HG03064 (cell line): ENCODE measurements around the gene LCN2.
"Not testable (repeated sequence)": the region's sequence is repeated elsewhere in the genome, so short reads cannot be mapped to it uniquely, and the experiment has no call there.

ENCODE experiments used
- ATAC-seq: cut with Tn5 transposase; IDR thresholded peaks from one replicate; pipeline ENCODE4 v1.9.1; 2021; ENCODE audit warnings: low read depth; ENCODE audit not compliant: unreplicated experiment

The LCN2 gene

DNA sequence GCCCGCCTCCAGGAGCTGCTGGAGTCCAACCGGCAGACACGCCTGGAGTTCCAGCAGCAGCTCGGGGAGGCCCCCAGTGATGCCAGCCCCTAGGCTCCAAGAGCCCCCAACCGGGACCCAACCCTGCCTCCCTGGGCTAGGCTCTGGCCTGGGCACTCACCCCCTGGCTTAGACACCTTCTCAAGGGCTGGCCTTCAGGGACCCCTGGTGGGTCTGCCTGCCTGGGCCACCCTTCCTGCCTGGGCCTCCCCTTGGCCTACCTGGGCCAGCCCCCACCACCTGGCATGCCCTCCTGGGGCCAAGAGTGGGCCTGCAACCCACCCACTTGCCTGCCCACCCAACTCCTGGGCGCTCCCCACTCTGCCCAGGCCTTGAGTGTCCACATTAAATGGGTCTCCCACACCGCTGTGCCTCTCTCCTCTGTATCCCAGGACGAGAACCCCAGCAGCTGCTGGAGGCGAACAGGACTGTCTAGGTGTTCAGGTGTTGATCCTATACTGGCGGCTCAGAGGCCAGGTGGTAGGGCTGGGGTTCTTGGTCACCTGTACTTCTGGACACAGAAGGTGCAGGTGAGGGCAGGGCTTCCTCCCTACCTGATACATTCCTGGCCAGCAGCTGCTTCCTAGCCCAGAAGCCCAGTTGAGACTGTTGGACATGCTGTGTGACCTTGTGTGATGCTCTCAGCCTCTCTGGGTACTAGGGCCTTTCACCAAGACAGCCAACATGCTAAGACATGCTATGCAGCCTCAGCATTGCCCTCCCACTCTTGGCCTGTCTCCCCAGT is 14.5 kb downstream of the LCN2 start:
- ATAC-seq: no peak

DNA sequence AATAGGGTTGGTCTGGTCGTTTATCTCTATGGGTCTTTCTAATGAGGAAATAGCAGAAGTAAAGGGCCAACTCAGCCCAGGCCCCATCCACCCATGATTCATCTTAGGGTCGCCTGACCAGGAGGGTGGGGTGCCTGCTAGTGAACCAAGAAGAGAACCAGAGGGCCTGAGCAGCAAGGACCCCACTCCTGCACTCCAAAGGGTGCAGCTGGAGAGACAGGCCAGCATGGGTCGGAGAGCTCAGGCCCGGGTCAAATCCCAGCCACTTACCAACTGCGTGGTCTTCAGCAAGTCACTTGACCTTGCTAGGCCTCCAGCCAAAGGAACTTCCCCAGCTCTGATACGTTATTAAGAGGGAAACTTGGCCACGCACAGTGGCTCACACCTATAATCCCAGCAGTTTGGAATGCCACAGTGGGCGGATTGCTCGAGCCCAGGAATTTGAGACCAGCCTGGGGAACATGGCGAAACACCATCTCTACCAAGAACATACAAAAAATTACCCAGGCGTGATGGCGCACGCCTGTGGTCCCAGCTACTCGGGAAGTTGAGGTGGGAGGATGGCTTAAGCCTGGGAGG is 15.1 kb downstream of the LCN2 start:
- ATAC-seq: no peak

DNA sequence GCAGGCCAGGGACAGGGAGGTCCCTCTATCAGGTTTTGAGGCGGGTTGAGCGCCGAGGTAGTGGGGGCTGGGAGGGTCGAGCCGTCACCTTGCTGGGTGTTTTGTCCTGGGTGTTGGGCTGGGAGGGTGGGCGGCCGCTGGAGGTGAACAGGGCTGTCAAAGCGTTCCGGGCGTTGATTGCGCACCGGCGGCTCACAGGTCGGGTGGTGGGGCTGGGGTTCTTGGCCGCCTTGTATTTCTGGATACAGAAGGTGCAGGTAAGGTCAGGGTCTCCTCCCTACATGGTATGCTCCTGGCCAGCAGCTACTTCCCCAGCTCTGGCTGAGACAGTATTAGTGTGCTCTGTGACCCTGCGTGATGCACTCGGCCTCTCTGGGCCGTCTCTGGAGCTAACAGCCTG is 16.9 kb downstream of the LCN2 start:
- ATAC-seq: no peak

DNA sequence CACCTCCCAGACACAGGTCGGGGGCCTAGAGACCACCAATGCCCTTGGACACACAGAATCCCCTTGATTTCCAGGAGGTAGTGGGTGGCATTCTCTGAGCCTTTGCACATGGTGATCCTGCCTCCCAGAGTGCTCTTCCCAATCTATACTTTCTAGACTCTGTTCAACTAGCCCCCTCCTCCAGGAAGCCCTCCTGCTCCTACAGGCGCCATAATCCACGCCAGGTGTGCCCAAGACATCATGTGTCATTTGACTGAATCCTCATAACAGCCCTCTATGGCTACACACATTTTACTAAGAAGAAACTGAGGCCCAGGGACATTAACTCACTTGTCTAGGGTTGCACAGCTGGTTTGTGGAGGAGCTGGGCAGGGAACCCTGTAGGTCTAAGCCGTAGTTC is 18.0 kb downstream of the LCN2 start:
- ATAC-seq: no peak

DNA sequence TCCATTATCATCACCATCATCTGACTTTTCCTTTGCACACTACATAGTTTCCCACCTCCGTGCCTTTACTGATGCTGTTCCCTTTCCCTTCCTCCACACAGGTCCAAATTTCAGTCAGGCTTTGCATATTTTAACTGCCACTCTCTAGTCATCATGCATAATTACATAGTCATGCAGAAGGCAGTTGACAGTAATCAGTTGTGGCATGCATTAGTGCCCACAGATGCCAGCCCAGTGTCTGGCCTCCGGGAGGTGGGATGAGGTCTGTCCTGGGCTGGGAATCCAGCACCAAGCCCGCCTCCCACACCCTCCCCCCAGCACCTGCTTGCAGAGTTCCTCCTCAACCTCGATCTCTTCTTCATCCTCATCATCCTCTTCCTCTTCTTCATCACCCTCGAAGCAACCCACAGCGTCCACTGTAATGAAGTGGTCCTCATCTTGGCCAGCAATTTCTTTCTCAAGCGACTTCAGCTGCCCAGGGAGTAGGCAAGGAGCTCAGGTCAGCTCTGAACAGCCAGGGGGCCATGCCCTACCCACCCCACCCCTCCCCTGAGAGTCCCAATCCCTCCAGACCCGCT is 19.6 kb downstream of the LCN2 start:
- ATAC-seq: no peak

DNA sequence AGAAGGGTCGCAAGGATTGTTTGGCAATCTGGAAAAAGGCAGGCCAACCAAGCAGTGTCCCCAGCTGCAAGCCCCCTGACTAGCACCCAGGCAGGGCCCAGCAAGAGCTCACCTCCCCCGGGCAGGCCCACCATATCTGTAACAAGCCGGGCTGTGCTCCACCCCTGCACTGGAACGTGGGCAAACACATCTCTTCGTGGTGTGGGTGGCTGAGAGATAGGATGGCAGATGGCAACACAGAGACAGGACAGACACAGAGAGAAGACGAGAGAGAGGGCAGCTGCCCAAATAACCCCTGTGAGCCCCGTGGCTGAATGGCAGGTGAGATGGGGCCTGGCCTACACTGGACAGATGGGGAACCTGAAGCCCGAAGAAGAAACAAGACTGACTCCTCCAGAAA is 20.2 kb downstream of the LCN2 start:
- no peak for ATAC-seq

DNA sequence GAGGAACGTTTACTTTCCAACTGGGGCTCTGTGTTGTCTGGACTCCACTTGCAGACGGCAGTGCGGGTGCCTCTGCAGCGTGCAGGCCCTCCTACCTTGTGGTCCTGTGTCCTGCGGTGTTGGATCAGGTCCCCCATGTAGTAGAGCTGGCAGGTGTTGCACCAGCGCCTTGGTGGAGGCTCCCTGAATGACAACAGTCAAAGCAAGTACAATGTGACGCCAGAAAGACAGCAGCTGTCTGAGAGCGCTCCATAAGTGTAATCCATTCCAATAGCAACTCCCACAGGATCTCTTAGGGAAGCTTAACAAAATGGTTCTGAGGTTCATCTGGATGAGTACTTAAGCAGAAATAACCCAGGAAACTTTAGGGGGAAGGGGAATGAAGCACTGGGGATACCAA is 20.7 kb downstream of the LCN2 start:
- ATAC-seq: no peak

DNA sequence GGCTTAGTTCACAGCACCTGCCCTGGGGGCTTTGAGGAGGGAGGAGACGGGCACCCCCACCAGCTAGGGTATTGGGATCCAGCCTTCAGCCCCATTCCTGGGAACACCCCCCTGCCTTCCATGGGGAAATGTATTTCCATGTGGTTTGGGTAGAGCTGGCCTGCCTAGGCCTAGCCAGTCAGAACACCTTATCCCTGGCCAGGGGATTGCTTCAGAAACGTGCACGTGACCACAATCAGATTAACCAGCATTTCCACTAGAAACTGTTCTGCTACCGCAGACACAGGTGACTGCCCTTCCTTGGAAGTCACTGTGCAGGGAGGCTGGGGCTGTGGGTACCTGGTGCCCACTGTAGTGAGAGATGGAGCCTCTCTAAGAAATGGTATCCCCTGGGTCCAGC is 24.8 kb downstream of the LCN2 start:
- ATAC-seq: no peak

DNA sequence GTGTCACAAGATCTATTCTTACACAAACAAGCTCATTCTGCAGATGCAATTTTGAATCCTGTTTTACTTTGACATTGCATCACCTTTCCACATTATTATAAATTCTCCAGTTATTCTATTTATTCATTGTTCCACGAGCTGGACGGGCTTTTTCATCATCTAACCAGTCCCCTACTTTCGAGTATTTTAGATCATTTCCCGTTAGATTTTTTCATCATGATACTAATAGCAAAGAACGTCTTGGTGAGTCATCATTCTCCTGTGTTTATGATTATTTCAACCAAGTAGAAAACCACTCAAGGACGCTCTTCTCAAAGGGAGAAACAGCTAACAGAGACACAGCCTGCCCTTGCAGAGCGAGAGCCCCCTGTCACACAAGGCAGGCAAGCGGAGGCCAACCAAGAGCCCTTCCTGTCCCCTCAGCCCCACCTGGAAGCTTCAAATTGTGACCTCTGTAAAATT is 25.9 kb downstream of the LCN2 start:
- ATAC-seq: no peak

DNA sequence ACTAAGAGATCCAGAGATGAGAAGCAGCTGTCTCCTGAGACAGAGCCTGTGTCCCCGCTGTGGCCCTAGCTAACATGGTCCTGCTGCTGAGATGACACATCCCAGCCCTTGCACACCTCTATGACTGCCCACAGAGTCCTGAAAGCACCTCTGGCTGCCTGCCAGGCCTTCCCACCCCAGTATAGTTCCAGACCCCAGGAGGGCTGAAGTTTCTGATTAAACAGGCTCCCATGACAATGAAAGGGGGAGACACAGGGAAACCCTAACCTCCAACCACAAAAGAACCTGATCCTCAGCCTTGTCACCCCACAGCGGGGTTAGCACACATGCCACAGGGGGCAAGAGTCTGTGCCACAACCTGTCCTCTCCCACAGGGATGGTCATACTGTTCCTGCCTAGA is 26.5 kb downstream of the LCN2 start:
- ATAC-seq: no peak

DNA sequence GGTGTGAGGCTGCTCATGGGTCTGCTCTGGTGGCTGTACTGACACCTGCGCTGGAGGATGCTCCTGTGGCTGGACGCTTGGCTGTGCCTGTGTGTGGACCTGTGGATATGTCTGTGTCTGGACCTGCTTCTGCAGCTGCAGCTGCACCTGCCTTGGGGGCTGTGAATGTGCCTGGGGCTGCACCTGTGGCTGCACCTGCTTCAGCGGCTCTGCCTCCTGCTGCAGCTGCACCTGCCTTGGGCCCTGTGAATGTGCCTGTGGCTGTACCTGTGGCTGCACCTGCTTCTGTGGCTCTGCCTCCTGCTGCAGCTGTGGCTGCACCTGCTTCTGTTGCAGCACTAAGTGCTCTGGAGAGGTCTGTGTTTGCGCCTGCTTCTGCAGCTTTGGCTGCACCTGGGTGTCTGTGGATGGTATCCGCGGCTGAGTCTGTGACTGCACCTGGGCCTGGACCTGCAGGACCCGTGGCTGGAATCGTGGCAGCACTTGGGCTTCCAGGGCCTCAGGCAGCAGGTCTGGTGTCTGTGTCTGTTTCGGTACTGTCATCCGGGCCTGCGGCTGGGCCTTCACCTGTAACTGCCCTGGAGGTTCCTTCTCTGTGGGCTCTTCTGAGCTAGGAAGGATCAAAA is 29.7 kb downstream of the LCN2 start:
- ATAC-seq: no peak

DNA sequence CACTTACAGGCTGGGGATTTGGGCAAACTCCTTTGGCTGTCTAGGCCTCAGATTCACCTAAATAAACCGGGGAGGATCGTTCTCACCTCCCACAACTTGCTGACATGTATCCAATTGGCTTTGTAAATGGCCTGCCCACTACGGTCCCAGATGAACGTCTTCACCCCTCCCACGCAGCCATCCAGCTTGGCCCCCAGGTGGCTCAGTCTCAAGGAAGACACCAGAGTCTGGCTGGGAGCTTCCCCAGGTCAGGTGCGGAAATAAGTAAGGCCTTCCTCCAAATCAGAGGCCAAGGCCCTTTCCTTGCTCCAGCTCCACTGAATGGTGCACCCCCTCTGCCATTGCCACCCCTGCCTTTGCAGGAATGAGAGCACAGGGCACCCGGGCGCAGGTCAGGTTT is 30.7 kb downstream of the LCN2 start:
- ATAC-seq: no peak

DNA sequence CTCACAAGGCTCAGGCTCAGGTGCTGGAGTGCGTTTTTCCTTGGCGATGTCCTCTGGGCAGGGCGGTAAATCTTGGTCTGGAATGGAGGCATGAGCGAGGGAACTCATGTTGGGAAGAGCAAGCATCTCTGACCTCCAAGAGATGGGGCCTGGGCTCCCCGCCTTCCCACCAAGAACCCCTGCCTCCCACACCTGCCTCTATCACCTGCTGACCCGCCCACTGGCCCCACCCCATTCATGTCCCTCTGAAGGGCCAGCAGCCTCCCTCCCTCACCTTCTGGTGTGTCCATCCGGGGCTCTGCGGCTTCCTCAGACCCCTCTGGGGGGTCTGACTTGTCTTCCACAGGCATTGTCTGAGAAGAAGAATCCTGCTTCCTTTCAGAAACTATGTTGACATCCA is 31.2 kb downstream of the LCN2 start:
- no peak for ATAC-seq

DNA sequence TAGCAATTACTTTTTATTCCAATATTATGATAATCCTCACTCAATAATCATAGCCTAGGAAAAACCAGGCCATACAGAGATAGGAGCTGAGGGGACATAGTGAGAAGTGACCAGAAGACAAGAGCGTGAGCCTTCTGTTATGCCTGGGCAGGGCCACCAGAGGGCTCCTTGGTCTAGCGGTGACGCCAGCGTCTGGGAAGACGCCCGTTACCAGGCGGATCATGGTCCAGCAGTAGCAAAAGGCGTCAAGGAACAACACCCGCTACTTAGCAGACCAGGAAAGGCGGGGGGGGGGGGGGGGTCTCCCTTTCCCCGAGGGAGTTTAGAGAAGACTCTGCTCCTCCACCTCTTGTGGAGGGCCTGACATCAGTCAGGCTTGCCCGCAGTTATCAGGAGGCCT is 32.2 kb downstream of the LCN2 start:
- not testable (repeated sequence) for ATAC-seq

DNA sequence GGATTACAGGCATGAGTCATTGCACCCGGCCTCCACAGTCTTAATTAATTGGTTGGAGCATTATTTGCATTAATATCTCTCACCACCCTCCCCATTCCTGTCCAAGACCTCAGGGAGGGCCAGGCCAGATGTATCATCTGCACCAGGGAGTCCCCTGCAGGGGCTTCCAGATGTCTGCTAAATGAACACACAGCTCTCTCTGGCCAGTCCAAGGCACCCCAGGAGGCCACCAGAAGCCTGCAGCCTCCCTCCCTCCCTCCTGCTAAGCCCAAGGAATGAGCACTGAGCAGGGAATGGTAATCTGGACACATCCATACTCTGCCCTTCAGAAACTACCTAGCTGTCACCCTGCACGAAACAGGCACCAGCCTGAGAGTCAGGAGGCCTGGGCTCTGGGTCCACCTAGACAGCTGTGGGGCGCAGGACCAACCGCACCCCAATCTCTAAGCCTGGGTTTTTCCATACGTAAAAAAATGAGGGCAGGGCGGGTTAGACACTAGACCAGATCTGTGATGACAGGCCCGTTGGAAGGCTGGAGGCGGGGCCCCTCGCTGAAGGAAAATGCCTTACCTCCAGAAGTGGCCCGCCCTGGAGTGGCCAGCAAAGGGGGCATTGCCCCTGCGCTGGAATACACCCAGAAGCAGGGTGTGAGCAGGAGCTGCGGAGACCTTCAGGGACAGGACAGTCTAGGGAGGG is 33.8 kb downstream of the LCN2 start:
- ATAC-seq: no peak

DNA sequence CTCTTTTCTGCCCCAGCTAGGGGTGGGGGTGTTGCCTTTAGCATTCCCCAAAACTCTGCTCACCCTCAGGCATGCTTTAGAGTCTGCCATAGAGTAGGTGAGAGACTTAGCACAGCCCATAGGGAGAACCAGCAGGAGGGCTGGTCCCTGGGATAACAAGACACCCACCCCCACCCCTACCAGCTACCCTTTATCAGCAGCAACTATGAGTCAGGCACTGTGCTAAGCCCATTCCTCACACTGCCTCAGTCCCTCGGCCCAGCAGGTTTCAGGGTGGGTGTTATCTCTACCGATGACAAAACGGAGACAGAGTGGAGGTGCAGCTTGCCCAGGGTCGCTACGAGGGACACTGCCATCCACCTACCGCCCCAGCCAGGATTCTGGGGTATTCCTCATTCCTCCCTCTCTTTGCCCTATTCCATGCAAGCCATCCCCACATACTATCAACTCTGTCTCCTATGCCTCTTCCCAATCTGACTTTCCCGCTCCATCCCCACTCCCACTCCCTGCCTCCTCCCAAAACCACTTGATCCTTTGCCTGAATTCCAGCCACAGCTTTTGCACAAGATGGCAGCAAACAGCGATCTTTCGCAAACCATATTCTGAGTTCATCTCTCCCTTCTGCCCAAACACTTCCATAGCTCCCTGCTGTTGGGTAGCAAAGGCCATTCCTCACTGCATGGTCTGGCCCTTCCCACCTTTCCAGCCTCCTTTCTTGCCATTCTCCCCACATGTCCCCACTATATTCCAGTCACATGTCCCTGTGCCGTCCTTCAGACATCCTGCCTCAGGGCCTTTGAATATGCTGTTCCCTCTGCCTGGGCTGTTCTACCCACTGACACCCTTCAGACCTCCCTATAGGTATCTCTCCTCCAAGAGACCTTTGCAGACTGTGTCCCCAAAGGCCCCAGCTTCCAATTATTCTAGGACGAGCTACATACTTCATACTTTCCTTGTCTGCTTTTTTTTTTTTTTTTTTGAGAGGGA is 37.0 kb downstream of the LCN2 start:
- no peak for ATAC-seq

DNA sequence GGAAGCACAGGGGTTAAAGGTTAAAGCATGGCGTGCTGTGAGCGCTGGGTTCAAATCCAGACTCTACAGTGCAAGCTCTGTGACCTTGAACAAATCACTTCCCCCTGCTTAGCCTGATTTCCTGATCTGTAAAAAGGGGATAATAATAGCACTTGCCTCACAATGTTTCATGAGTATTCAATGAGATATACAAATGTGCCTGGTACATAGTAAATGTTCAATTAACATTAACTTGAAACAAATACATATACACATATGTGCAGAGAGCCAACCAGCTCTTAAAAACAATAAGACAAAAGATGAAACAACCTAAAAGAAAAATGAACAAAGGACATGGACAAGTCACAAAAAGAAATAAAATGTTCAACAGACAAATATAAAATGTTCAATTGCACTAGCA is 38.1 kb downstream of the LCN2 start:
- no peak for ATAC-seq

DNA sequence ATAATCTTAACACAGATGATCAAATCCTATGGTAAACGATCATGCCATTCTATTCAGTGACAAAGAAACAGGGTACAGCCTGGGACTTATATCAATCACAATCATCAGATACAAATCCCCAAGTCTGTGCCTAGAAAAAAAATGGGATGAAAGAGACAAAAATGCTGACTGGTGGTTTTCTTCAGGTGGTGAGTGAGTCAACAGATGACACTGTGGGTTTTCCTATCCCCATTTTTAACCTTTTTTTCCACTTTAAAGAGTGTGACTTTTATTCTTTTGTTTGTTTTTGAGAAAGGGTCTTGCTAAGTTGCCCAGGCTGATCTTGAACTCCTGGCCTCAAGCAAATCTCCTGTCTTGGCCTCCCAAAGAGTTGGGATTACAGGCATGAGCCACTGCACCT is 39.0 kb downstream of the LCN2 start:
- ATAC-seq: no peak

DNA sequence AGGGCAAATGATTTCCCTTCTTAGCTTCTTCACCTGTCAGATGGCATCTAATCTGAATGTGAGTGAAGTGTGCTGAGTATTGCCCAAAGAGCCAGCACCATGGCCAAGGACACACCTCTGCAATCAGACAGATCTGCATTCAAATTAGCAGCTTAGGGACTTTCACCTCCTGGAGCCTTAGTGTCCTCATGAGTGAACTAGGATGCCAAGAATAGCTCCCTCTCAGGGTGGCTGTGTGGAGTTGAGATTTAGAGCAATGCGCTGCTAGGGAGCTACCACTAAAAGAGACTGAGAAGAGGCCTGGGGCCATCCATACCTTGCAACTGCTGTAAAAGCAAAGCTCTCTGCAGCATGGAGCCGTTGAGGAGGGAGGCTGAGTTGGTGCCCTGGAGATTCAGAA is 40.8 kb downstream of the LCN2 start:
- ATAC-seq: no peak
